Measurements from ENCODE around the gene CLDN9. TPM values are rescaled to one million over a fixed set of nuclear protein-coding genes. Genes with fewer than 3 reads are reported as not detected.

CLDN9 gene
- total RNA-seq, 1 donor from 2014 or later, result 0.42 TPM

DNA sequence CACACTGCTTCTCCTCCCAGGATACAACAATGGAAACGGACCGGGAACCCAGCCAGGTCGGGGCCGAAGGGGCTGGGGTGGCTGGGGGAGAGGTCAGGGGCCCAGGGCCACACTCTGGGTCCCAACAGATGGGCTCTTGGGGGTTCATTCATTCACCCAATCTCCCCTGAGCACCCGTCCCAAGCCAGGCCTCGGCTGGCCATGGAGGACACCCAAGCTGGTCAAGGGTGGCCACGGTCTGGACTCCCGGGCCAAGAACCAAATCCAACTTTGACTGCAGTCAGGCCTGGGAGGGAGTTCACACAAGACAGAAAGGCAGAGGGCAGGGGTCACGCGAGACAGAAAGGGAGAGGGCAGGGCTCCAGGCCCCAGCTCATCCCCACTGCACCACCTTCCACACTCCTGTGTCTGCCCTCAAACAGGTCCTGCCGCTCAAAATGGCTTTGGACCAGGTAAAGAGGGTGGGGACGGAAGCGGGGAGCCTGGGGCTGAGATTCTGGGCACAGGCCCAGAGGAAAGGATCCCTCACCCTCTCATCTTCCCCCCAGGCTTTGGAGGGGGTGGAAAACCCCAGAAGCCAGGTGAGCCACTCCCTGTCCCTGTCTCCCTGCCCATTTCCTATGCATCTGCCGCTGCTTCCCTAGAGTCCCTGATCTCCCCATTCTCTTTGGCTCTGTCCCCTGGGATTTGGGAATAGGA is 20.2 kb upstream of the CLDN9 start:
- DNase-seq (ENCODE audit: low spot score), result no peak

DNA sequence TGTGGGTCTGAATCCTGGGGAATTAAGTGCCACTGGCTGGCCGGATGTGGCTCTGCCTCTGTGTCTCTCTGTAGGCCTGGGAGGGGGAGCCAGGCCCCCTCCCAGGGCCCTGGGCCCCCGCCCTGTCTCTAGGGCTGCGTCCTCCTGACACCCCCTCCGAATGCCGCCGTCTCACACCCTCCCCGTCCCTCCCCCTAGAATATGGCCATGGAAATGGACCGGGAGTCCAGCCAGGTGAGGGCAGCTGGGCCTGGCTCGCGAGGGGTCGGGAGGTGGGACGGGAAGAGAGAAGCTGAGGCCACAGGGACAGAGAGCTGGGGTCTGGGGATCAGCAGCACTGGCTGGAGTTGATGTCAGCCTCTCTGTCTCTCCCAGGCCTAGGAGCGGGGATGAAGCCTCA is 16.4 kb upstream of the CLDN9 start:
- no peak for DNase-seq (ENCODE audit: low spot score)

- DNase-seq (ENCODE audit: low spot score), result no peak
These were observed 12.8 kb upstream of the CLDN9 start for GRCh38 chr16:2999929-3000328.

GRCh38 chr16:3000540-3000939 is 12.2 kb upstream of the CLDN9 start:
- DNase-seq (ENCODE audit: low spot score), result no peak

GRCh38 chr16:3001316-3001715 is 11.4 kb upstream of the CLDN9 start:
- DNase-seq (ENCODE audit: low spot score), result no peak

GRCh38 chr16:3003582-3004270 is 9.0 kb upstream of the CLDN9 start:
- peak; percentile 96 for DNase-seq (ENCODE audit: low spot score)

DNA sequence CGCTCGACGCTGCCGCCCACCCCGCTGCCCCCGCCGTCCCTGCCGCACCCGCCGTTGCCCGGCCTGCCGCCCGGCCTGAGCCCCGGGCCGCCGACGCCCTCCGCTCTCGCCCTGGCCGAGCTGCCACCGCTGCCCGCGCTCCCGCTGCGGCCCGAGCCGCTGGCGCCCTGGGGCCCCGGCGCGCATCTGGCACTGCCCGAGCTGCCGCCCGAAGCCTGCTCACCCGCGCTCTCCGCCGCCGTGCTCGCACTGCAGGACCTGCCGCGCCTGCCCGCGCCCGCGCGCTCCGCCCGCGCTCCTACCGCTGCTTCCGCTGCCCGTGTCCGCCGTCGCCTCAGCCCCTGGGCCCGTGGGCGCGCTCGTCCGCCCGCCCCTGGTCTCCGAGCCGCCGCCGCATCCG is 8.4 kb upstream of the CLDN9 start:
- no peak for DNase-seq (ENCODE audit: low spot score)

GRCh38 chr16:3004781-3005284 is 7.9 kb upstream of the CLDN9 start:
- no peak for DNase-seq (ENCODE audit: low spot score)

- DNase-seq (ENCODE audit: low spot score), result no peak
These were observed 5.4 kb upstream of the CLDN9 start for GRCh38 chr16:3007059-3007956.

DNA sequence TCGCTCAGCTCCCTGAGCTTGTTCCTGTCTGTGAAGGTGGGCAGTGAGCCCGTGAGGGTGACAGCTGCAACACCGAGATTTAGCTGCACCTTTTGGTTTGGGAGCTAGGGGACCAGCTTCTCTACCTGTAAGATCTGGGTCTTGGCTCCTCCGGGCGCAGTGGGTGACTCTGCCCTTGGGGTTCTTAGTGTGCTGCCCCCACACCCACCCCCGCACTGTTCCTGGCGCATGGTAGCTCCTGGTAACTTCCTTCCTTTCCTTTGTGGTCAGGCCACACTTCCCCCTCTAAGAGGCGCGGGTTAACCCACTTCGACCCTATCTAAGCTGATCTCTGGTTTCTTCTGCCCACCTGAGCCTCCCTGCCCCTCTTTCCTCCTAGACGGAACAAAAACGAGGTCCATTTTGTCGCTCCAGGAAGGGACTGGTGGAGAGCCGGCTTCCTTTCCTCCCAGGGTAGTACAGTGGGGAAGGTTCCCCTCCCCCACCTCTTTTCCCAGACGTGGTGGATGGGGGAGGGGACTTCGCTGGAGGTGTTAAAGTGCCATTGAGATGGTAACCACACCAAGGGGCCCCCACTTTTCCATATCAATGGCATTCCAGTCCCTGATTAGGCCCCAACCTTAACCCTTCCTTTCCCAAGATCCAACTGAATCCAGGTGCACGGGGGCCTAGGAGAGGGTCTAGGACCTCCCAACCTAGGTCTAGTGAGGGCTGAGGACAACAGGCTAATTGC is 4.6 kb upstream of the CLDN9 start:
- no peak for DNase-seq (ENCODE audit: low spot score)

DNA sequence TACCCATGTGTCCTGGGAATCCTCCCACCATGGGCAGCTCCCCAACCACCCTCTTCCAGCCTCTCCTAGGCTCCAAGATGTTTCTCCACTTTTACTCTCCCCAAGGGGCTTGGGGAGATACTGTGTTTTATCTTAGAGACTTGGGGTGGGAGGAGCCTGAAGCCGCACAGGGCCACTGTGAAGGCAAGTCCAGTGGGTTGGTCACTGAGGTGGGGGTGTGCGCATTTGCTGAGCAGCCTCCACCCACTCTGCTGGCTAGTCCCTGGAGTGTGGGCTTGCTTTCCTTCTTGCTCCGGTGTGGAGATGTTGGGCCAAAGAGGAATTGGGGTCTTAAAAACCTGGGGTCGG is 4.1 kb upstream of the CLDN9 start:
- no peak for DNase-seq (ENCODE audit: low spot score)

DNA sequence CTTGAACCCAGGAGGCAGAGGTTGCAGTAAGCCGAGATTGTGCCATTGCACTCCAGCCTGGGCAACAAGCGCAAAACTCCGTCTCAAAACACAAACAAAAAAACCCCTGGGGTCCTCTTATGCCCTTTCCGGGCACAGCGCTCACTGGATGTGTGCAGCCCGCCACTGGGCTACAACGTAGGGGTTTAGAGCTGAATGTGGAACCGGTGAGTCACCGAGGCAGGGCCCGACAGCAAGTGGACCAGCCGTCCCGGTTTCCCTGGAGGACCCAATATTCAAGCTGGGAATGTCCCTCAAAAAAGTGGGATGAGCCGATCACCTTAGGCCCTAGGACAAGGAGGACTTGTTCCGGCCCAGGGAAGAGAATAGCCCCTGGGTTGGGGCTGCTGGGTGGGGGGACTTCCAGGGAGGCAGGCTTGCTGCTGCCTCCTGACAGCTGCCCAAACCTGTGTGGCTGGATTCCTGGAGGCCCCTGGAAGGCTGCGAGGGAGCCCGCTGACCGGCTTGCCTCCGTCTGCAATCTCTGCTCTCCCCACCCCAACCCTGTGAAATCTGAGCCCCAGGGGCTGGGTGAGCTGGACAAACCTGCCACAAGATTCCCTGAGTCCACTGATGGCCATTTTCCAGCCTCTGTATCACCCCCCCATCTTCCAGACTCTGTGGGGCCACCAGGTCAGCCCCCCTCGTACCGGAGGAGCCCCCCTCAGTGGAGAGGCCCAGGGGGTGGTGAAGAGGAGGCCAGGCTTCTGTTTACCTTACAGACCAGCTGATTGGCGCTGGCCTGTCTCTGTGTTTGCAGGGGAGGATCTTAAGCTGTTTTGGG is 2.9 kb upstream of the CLDN9 start:
- DNase-seq (ENCODE audit: low spot score), result peak; percentile 81

DNA sequence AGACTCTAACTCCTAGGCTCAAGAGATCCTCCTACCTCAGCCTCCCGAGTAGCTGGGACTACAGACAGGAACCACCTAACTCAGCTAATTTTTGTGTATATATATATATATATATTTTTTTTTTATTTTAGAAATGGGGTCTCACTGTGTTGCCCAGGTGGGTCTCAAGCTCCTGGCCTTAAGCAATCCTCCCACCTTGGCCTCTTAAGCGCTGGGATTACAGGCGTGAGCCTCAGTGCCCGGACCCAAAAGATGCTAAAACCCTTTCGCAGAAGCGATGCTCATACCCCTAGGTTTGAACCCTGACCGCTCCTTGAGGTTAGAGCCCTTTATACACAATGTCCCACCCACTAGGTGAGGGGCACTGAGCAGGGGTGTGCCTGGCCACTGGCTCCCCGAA is 2.2 kb upstream of the CLDN9 start:
- no peak for DNase-seq (ENCODE audit: low spot score)

DNA sequence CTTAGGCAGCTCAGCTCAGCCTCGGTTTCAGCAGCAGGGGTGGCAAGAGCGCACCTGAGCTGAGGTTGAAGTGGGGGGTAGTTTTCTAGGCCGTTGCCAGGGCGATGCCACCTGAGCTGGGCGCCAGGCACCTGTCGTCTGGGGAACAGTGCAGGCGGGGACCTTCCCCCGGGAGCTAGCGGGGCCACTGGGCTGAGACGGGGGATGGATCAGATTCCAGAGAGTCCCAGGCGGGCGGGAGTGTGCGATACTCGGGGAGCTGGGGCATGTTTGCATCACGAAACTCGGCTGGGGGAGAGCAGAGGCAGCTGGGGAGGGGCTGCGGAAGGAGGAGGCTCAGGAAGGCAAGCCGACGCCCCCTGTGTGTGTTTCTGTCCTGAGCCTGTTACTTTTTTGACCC is 477 bp upstream of the CLDN9 start:
- DNase-seq (ENCODE audit: low spot score), result no peak

DNA sequence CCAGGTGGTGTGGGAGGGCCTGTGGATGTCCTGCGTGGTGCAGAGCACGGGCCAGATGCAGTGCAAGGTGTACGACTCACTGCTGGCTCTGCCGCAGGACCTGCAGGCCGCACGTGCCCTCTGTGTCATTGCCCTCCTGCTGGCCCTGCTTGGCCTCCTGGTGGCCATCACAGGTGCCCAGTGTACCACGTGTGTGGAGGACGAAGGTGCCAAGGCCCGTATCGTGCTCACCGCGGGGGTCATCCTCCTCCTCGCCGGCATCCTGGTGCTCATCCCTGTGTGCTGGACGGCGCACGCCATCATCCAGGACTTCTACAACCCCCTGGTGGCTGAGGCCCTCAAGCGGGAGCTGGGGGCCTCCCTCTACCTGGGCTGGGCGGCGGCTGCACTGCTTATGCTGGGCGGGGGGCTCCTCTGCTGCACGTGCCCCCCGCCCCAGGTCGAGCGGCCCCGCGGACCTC is 798 bp downstream of the CLDN9 start:
- no peak for DNase-seq (ENCODE audit: low spot score)

DNA sequence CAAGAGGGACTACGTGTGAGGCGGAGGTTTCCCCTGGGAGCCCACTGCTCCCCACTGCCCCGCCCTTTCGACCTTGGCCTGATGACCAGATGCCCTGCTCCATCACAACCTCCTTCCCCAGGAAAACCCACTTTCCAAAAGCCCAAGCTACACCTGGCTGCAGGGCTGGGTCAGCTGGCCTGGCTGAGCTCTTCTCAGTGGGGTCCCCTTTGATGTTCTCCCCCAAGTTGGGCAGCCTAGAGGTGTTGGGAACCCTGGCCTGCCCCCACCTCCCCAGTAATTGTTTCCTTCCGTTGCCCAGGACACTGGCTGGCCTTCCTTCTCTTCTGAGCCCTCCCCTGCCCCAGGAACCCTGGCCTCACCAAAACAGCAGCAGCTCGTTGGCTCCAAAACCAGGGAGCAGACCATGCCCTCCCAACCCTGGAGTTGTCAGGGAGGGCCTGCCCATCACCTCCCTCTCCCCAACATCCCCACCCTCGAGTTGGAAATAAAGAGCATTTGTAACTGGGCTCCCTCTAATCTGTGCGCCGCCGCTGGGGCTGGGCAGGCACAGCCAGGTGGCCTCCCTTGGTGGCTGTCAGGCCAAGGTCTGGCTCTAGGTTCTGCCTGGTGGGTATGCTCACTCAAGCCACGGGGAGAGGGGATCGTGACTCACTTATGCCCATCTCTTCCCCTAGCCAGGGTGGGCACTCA is 1.4 kb downstream of the CLDN9 start:
- no peak for DNase-seq (ENCODE audit: low spot score)

- no peak for DNase-seq (ENCODE audit: low spot score)
These were observed 2.2 kb downstream of the CLDN9 start for GRCh38 chr16:3014971-3015370.

DNA sequence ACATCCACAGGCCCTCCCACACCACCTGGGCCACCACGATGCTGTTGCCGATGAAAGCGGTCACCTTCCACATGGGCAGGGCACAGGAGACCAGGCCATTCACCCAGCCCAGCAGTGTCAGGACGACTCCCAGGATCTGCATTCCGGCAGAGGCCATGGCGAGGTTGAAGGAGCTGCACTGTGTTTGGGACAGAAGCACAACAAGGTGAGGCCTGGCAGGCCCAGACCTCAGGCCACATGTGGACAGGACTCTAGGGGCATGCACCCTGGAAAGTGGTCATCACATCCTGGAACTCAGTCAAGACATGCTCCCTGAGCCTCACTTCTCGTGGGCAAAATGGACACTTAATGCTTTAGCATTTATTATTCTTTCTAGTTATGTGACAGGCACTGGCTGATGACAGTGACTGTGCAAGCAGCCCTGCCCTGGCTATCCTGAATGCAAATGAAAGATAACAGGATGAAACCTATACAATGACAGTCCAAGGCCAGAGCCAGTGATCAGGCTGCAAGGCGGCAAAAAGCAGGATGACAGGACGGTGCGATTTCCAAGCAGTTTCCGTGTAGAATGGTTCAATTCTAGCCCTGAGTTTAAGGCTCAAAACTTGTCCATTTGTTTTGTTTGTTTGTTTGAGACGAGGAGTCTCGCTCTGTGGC is 3.3 kb downstream of the CLDN9 start:
- DNase-seq (ENCODE audit: low spot score), result no peak

DNA sequence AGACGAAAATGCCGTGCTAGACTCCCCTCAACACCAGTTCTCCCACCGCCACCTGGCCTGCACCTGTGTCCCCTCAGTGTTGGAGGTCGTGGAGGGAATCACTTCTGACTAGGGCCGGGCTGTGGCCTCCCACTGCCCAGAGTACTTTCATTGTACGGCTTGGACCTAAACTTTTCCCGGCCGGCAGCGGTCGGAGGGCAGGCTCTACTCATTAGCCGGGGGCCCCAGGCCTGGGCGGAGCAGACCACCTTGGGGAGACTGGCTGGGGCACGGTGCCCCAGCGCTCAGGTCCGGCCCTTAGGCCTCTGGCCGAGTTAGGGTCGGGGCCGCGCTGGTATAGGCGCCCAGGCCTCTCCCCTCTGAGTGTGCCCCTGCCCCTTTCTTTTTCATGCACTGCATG is 4.6 kb downstream of the CLDN9 start:
- no peak for DNase-seq (ENCODE audit: low spot score)
